K562 (cell line): ENCODE data around the gene STX12. TPM values are rescaled to one million over a fixed set of nuclear protein-coding genes. Genes with fewer than 3 reads are reported as not detected.
A peak's percentile ranks its signal among the peaks of the same experiment; 100 is the strongest.

Experiments used
- ATAC-seq: fragments of 200-7000 bp; cut with Tn5 transposase; 3 replicates; pipeline ENCODE4 v1.9.1; 2020; ENCODE audit warnings: moderate library complexity
- BruUV-seq: library from RNA; stranded (reverse); fragments of 400-500 nt; replicated peaks from 2 replicates; lab custom pipeline; 2021; lab: Mats Ljungman, UMichigan
- CTCF ChIA-PET: fragments of 300-600 bp; formaldehyde crosslinking; extraction: SDS; loops from one replicate; lab custom pipeline; 2021; ENCODE audit warnings: low intra/inter-chr PET ratio; lab: Yijun Ruan, JAX
- POLR2A ChIA-PET: fragments of 300-600, 350-650 bp; sonication (Branson Sonifier 250); formaldehyde crosslinking; extraction: SDS; loops from one replicate; lab custom pipeline; 2021; ENCODE audit warnings: antibody characterized with exemption, inconsistent platforms; lab: Yijun Ruan, JAX
- DNase-seq, 4 experiments: peaks; one replicate each; pipeline versions ENCODE4 v3.0.0 to v3.0.0-alpha.2; 2011 to 2018; ENCODE audit warnings: low spot score in 3 of 4, mixed read lengths in 3 of 4; ENCODE audit errors: extremely low read depth in 1 of 4
- FAIRE-seq: peaks from 2 replicates; lab custom pipeline; 2011; peaks lifted over from hg19 to GRCh38; lab: Jason Lieb, UNC
- H2AFZ ChIP-seq: 2 replicates; pipeline ENCODE4 v1.6.0; 2011; ENCODE audit warnings: low read depth, low read length, control low read depth, inconsistent platforms
- H3K27ac ChIP-seq: fragments of 200-600 bp; 3 replicates; pipeline ENCODE4 v1.8.0; 2011; ENCODE audit warnings: low read depth, mild to moderate bottlenecking, control low read depth, inconsistent platforms, low read length, moderate library complexity, mixed read lengths; ENCODE audit errors: extremely low read depth
- H3K27me3 ChIP-seq, 2 experiments: fragments of 300-600 bp in 1 of 2; 2 replicates in 1 of 2; 3 replicates in 1 of 2; pipeline versions ENCODE4 v1.6.0 to v1.8.0; 2011; ENCODE audit warnings: inconsistent platforms in 2 of 2, low read length in 2 of 2, mild to moderate bottlenecking in 1 of 2, mixed read lengths in 1 of 2, moderate library complexity in 1 of 2; ENCODE audit not compliant: control insufficient read depth in 2 of 2, insufficient read depth in 2 of 2
- H3K36me3 ChIP-seq: fragments of 300-600 bp; 3 replicates; pipeline ENCODE4 v1.8.0; 2011; ENCODE audit warnings: mild to moderate bottlenecking, low read length, inconsistent platforms; ENCODE audit not compliant: control insufficient read depth, insufficient read depth
- H3K4me1 ChIP-seq, 2 experiments: fragments of 200-600 bp in 1 of 2; replicated peaks in 1 of 2; 2 replicates in 1 of 2; 3 replicates in 1 of 2; pipeline versions ENCODE4 v1.5.1 to v1.8.0; 2011; ENCODE audit warnings: inconsistent platforms in 2 of 2, low read length in 2 of 2, mild to moderate bottlenecking in 1 of 2, mixed read lengths in 1 of 2, moderate library complexity in 1 of 2; ENCODE audit not compliant: control insufficient read depth in 2 of 2, insufficient read depth in 2 of 2
- H3K4me2 ChIP-seq: 2 replicates; pipeline ENCODE4 v1.6.1; 2011; ENCODE audit warnings: low read length, control low read depth, inconsistent platforms, mixed read lengths; ENCODE audit not compliant: insufficient read depth
- H3K4me3 ChIP-seq: fragments of 200-600 bp; sonication (generic), shearing (Covaris generic); 2 replicates; pipeline ENCODE4 v1.5.1; 2016; ENCODE audit warnings: control low read depth, inconsistent platforms
- H3K79me2 ChIP-seq: fragments of 200-600 bp; 3 replicates; pipeline ENCODE4 v1.8.0; 2011; ENCODE audit warnings: low read length, inconsistent platforms; ENCODE audit not compliant: control insufficient read depth, insufficient read depth
- H3K9ac ChIP-seq, 2 experiments: 2 replicates each; pipeline versions ENCODE4 v1.6.0 to v1.6.1; 2011; ENCODE audit warnings: low read depth in 2 of 2, low read length in 2 of 2, control low read depth in 1 of 2, inconsistent platforms in 1 of 2, mild to moderate bottlenecking in 1 of 2, mixed read lengths in 1 of 2; ENCODE audit not compliant: insufficient read depth in 1 of 2
- H3K9me1 ChIP-seq: one replicate; pipeline ENCODE4 v1.6.0; 2011; ENCODE audit warnings: inconsistent platforms, mild to moderate bottlenecking, low read length, moderate library complexity; ENCODE audit not compliant: control insufficient read depth, insufficient read depth
- H3K9me3 ChIP-seq: replicated peaks from 2 replicates; pipeline ENCODE4 v1.5.1; 2011; ENCODE audit warnings: low read depth, low read length, inconsistent platforms; ENCODE audit not compliant: control insufficient read depth, insufficient read depth
- H4K20me1 ChIP-seq: replicated peaks from 2 replicates; pipeline ENCODE4 v1.6.1; 2011; ENCODE audit warnings: low read length, inconsistent platforms, mixed read lengths; ENCODE audit not compliant: control insufficient read depth, insufficient read depth
- ATF7 ChIP-seq: fragments of 450-650 bp; IDR thresholded peaks from 2 replicates; pipeline ENCODE4 v1.7.1; 2014; ENCODE audit warnings: mild to moderate bottlenecking, moderate library complexity
- CHD1 ChIP-seq: fragments of 200-600 bp; sonication (generic); IDR thresholded peaks from one replicate; pipeline ENCODE4 v1.6.1; 2012; ENCODE audit warnings: mild to moderate bottlenecking, moderate library complexity, low read length, inconsistent platforms
- DPF2 ChIP-seq: fragments of 450-650 bp; IDR thresholded peaks from 2 replicates; pipeline ENCODE4 v1.6.1; 2016
- E2F8 ChIP-seq: fragments of 450-650 bp; IDR thresholded peaks from 2 replicates; pipeline ENCODE4 v1.7.1; 2018; ENCODE audit warnings: mild to moderate bottlenecking, low read depth; ENCODE audit not compliant: partially characterized antibody
- FOXM1 ChIP-seq, 2 experiments: fragments of 450-650 bp in 1 of 2; sonication (generic) in 1 of 2; formaldehyde crosslinking in 1 of 2; IDR thresholded peaks; 2 replicates each; pipeline versions ENCODE4 v1.6.1 to v1.9.0; 2017 to 2022; ENCODE audit warnings: low read depth in 2 of 2, mild to moderate bottlenecking in 2 of 2, missing genetic modification reagents in 1 of 2, moderate library complexity in 1 of 2
- HDAC1 ChIP-seq, 2 experiments: fragments of 450-650 bp; IDR thresholded peaks; 2 replicates each; pipeline ENCODE4 v1.6.1; 2016 to 2017; ENCODE audit warnings: inconsistent platforms in 1 of 2, mild to moderate bottlenecking in 1 of 2, moderate library complexity in 1 of 2
- KDM1A ChIP-seq, 2 experiments: fragments of 450-650 bp; IDR thresholded peaks; 2 replicates each; pipeline ENCODE4 v1.6.1; 2016; ENCODE audit warnings: mild to moderate bottlenecking in 2 of 2
- LEF1 ChIP-seq: fragments of 450-650 bp; IDR thresholded peaks from 2 replicates; pipeline ENCODE4 v1.6.1; 2016; ENCODE audit warnings: mild to moderate bottlenecking
- MAFG ChIP-seq: fragments of 450-650 bp; conservative IDR thresholded peaks from 2 replicates; pipeline ENCODE4 v1.6.1; 2016; ENCODE audit warnings: missing genetic modification characterization, missing compliant biosample characterization
- NR2C1 ChIP-seq, 2 experiments: fragments of 450-650 bp; IDR thresholded peaks; 2 replicates each; pipeline ENCODE4 v1.6.1; 2017; ENCODE audit warnings: mild to moderate bottlenecking in 2 of 2, antibody characterized with exemption in 1 of 2, inconsistent platforms in 1 of 2, missing compliant biosample characterization in 1 of 2, missing genetic modification characterization in 1 of 2
- OTX1 ChIP-seq: fragments of 450-650 bp; formaldehyde crosslinking; IDR thresholded peaks from 2 replicates; pipeline ENCODE4 v1.4.0; 2022; ENCODE audit warnings: mild to moderate bottlenecking
- PBX2 ChIP-seq, 2 experiments: IDR thresholded peaks in 1 of 2; conservative IDR thresholded peaks in 1 of 2; 2 replicates each; pipeline ENCODE4 v1.6.1; 2016; ENCODE audit warnings: low read depth in 2 of 2, mild to moderate bottlenecking in 1 of 2, missing compliant biosample characterization in 1 of 2, missing genetic modification characterization in 1 of 2, moderate library complexity in 1 of 2
- POLR2A ChIP-seq: fragments of 450-650 bp; conservative IDR thresholded peaks from 2 replicates; pipeline ENCODE4 v1.6.1; 2016
- RBBP5 ChIP-seq: fragments of 200-600 bp; sonication (generic); IDR thresholded peaks from 2 replicates; pipeline ENCODE4 v1.6.1; 2012; ENCODE audit warnings: borderline replicate concordance, mild to moderate bottlenecking, low read length, control low read depth, inconsistent platforms; ENCODE audit not compliant: insufficient read depth, poor library complexity, severe bottlenecking
- RBM14 ChIP-seq: fragments of 200-400 bp; formaldehyde crosslinking; IDR thresholded peaks from 2 replicates; pipeline ENCODE4 v1.6.1; 2018; ENCODE audit warnings: low read depth, mild to moderate bottlenecking, low read length, moderate library complexity, borderline replicate concordance; ENCODE audit not compliant: insufficient read depth
- SMARCE1 ChIP-seq: fragments of 450-650 bp; IDR thresholded peaks from 2 replicates; pipeline ENCODE4 v1.7.1; 2016; ENCODE audit warnings: mild to moderate bottlenecking
- WGBS: fragments of 100-300 bp; shearing (Covaris generic); methylation state at CpG from one replicate; pipeline ENCODE4 v1.1.6; 2016; ENCODE audit warnings: low coverage, mixed read lengths; ENCODE audit not compliant: insufficient coverage; ENCODE audit errors: missing lambda C conversion rate; 5-methylcytosine and 5-hydroxymethylcytosine counted together
- in situ Hi-C: fragments of 300-500 bp; cut with MboI; formaldehyde crosslinking; loops from 4 replicates; pipeline ENCODE4 v1.15.0; 2018; ENCODE audit warnings: inconsistent platforms, mixed read lengths
- intact Hi-C: fragments of 100-400 bp; cut with micrococcal nuclease; formaldehyde crosslinking; loops from 2 replicates; pipeline ENCODE4 v1.14.2; 2022
- polyA plus RNA-seq, 8 experiments: library from polyadenylated mRNA; depleted of rRNA in 4 of 8; stranded (reverse) in 5 of 8; unstranded in 3 of 8; fragments of >200 nt; fragmentation: Nextera tagmentation in 2 of 8; fragmentation: Illumina TruSeq in 1 of 8; extraction: Ambion mirVana in 2 of 8; extraction: Trizol in 1 of 8; gene quantifications; 2 replicates each; pipeline versions ENCODE4 v1.2.1 to v1.2.3, GENCODE V29; 2011 to 2014; ENCODE audit warnings: inconsistent platforms in 1 of 8, missing spikeins in 1 of 8
- total RNA-seq, 7 experiments: library from RNA; depleted of rRNA in 6 of 7; stranded (reverse); fragments of >200 nt in 6 of 7; fragmentation: Illumina TruSeq in 2 of 7; extraction: Trizol in 2 of 7; gene quantifications; 2 replicates each; pipeline versions ENCODE4 v1.2.1 to v1.2.3, GENCODE V29; 2011 to 2021; ENCODE audit warnings: low replicate concordance in 1 of 7

Gene STX12
- total and polyA plus RNA-seq, 9 of the 15 experiments (the other 6 are each of a cell fraction or from before 2014, with no cell fraction given) = 16.9 to 31.3 (median 25.7) TPM

- H3K9me3 ChIP-seq = peaks cover 3% of the 10 kb centered on the region; the same call in 1 of the 2 replicates
- intact Hi-C loops = no loop called here
- no peak overlapping the region for H3K9ac ChIP-seq
- FAIRE-seq (no peak), DNase-seq (peak in 2 of 4 experiments; percentile 38 to 44), ATAC-seq (peak; percentile 62)
- POLR2A ChIA-PET = interaction anchor here (0.7 to 1.2 kb wide), 4 partner anchors 14 to 859 kb away, joined by 3 to 4 read pairs (median 3); partner anchors contain the start of gene RNU11
- in situ Hi-C loops = no loop called here
- peaks cover 6% of the 10 kb centered on the region; the same call in 1 of the 2 replicates for H4K20me1 ChIP-seq
- H3K27me3 ChIP-seq = no peaks in the 10 kb centered on the region
- peaks cover 32% of the 10 kb centered on the region for H3K36me3 ChIP-seq
- H3K79me2 ChIP-seq = peaks cover 27% of the 10 kb centered on the region
- H2AFZ ChIP-seq = no peak overlapping the region
- no peak overlapping the region for H3K4me2 ChIP-seq
- no TSS peak for BruUV-seq
- 63% methylated on average over 4 of the region's 4 CpGs for WGBS
- peak overlapping the region; percentile 22; the same call in 1 of the 3 replicates for H3K27ac ChIP-seq
- CTCF ChIA-PET = no interaction called here
- H3K4me1 ChIP-seq = peaks cover 7 to 18% of the 10 kb centered on the region in 2 experiments
- peaks cover 5% of the 10 kb centered on the region for H3K9me1 ChIP-seq
- H3K4me3 ChIP-seq = no peak overlapping the region
- TF ChIP-seq KDM1A (IDR thresholded peaks at IDR 0.05) (peak; percentile 63 to 67), ATF7 (0 out of 2 replicates have a peak, but pooled peaks have one; percentile 34), HDAC1 (IDR thresholded peaks at IDR 0.05) (peak in 1 of 2 experiments; percentile 34; a peak in 1 of 4 replicates), MAFG (tag) (peak; percentile 28; the same call in 1 of the 2 replicates), PBX2 (CRISPR knock-in tag; IDR thresholded peaks at IDR 0.05; ENCODE audit: low read depth) (no peak), PBX2 (tag; conservative IDR thresholded peaks at IDR 0.05; ENCODE audit: low read depth) (peak; percentile 28; the same call in 1 of the 2 replicates), NR2C1 (IDR thresholded peaks at IDR 0.05) (no peak), NR2C1 (tag; IDR thresholded peaks at IDR 0.05) (peak; percentile 30; the same call in 1 of the 2 replicates), DPF2 (peak; percentile 46; the same call in 1 of the 2 replicates), RBM14 (no peak), LEF1 (peak; percentile 41; the same call in 1 of the 2 replicates), E2F8 (no peak), CHD1 (no peak), SMARCE1 (0 out of 2 replicates have a peak, but pooled peaks have one; percentile 27), OTX1 (CRISPR knock-in tag) (no peak), FOXM1 (IDR thresholded peaks at IDR 0.05; ENCODE audit: low read depth) (peak; percentile 24; the same call in 1 of the 2 replicates), FOXM1 (CRISPR knock-in tag; IDR thresholded peaks at IDR 0.05; ENCODE audit: low read depth) (no peak), RBBP5 (no peak), POLR2A (no peak)
Measured at GRCh38 chr1:27789540-27790041, 16.6 kb downstream of the STX12 start.
